Kidney (tissue), 14 donors: ENCODE measurements around the gene SYK. TPM values are rescaled to one million over a fixed set of nuclear protein-coding genes. Genes with fewer than 3 reads are reported as not detected.

ENCODE experiments used
- DNase-seq, 5 donors: peaks; one replicate each; pipeline ENCODE4 v3.0.0-alpha.2; 2013 to 2020
- FAIRE-seq: peaks from 2 replicates; lab custom pipeline; 2012; peaks lifted over from hg19 to GRCh38; lab: Jason Lieb, UNC
- H3K27ac ChIP-seq, 2 donors: one replicate each; pipeline ENCODE4 v1.7.0; 2013; ENCODE audit warnings: low read depth in 2 of 2, low read length in 2 of 2, inconsistent platforms in 1 of 2
- H3K27me3 ChIP-seq: one replicate; pipeline ENCODE4 v1.7.1; 2013; ENCODE audit warnings: low read length, inconsistent platforms; ENCODE audit not compliant: control insufficient read depth, insufficient read depth
- H3K36me3 ChIP-seq, 3 donors: one replicate each; pipeline versions ENCODE4 v1.7.0 to v1.7.1; 2013; ENCODE audit warnings: low read length in 3 of 3, control low read depth in 1 of 3, inconsistent platforms in 1 of 3; ENCODE audit not compliant: insufficient read depth in 3 of 3, control insufficient read depth in 2 of 3
- H3K4me1 ChIP-seq, 3 donors: one replicate each; pipeline versions ENCODE4 v1.7.0 to v1.7.1; 2013; ENCODE audit warnings: low read length in 3 of 3, inconsistent platforms in 1 of 3, low read depth in 1 of 3; ENCODE audit not compliant: control insufficient read depth in 2 of 3, insufficient read depth in 2 of 3
- H3K4me3 ChIP-seq, 3 donors: one replicate each; pipeline versions ENCODE4 v1.7.0 to v1.8.1; 2013; ENCODE audit warnings: low read length in 3 of 3, control low read depth in 1 of 3, inconsistent platforms in 1 of 3
- H3K9ac ChIP-seq, 3 donors: one replicate each; pipeline versions ENCODE4 v1.7.0 to v1.7.1; 2013; ENCODE audit warnings: low read length in 3 of 3, control low read depth in 1 of 3, inconsistent platforms in 1 of 3
- H3K9me3 ChIP-seq, 3 donors: one replicate each; pipeline versions ENCODE4 v1.7.0 to v1.7.1; 2013; ENCODE audit warnings: low read length in 3 of 3, control low read depth in 1 of 3, inconsistent platforms in 1 of 3; ENCODE audit not compliant: control insufficient read depth in 2 of 3, insufficient read depth in 1 of 3
- CTCF ChIP-seq: IDR thresholded peaks from 3 replicates; pipeline ENCODE4 v1.5.1; 2012; ENCODE audit warnings: mild to moderate bottlenecking, moderate library complexity, borderline replicate concordance; ENCODE audit not compliant: insufficient read depth; ENCODE audit errors: extremely low read depth
- intact Hi-C: fragments of 100-400 bp; cut with DNase I; formaldehyde crosslinking; loops from one replicate; pipeline ENCODE4 v1.11.1; 2022
- polyA plus RNA-seq: library from polyadenylated mRNA; stranded (reverse); fragments of 350-450 nt; fragmentation: Illumina TruSeq; extraction: RNeasy Lipid Tissue Mini Kit (QIAGEN cat#74804); gene quantifications from one replicate; pipeline ENCODE4 v1.2.3, GENCODE V29; 2014; ENCODE audit warnings: low read depth, low replicate concordance; ENCODE audit not compliant: insufficient read depth
- total RNA-seq: library from RNA; stranded (reverse); fragmentation: NEBNext Ultra II Directional; extraction: Animal tissue kit (Norgen Biotek cat#: 25700); gene quantifications from one replicate; pipeline ENCODE4 v1.2.1, GENCODE V29; 2021
- donor health status: control.
- donor health status: control.
- donor health status: control.
- donor health status: control.
- donor health status: control.
- donor health status: DM: yes; HTN: yes; CAD: no.
- donor health status: Normal renal cell carcinoma (clear cell type).

Gene SYK
- total and polyA plus RNA-seq, 2 donors from 2014 or later: 13.3 to 52.2 TPM

- DNase-seq (peak in 3 of 5 donors; percentile 45 to 94 (median 50)), FAIRE-seq (no peak)
- no peaks in the 10 kb centered on the region for H3K36me3 ChIP-seq
- peaks cover 0 to 3% (median 0%) of the 10 kb centered on the region in 3 donors for H3K4me1 ChIP-seq
- H3K27ac ChIP-seq: no peak overlapping the region
- TF ChIP-seq CTCF: no peak
- H3K9ac ChIP-seq: no peak overlapping the region
- no peaks in the 10 kb centered on the region for H3K9me3 ChIP-seq
- intact Hi-C loops: no loop called here
- no peaks in the 10 kb centered on the region for H3K27me3 ChIP-seq
- H3K4me3 ChIP-seq: no peak overlapping the region
These were observed 103.3 kb downstream of the SYK start for GRCh38 chr9:90904706-90905478.

GRCh38 chr9:90905822-90906221 lies 104.2 kb downstream of the SYK start:
- H3K4me1 ChIP-seq: peaks cover 0 to 3% (median 0%) of the 10 kb centered on the region in 3 donors
- no peaks in the 10 kb centered on the region for H3K36me3 ChIP-seq
- H3K9ac ChIP-seq: no peak overlapping the region
- intact Hi-C loops: no loop called here
- H3K27me3 ChIP-seq: no peaks in the 10 kb centered on the region
- no peaks in the 10 kb centered on the region for H3K9me3 ChIP-seq
- no peak for DNase-seq
- no peak overlapping the region for H3K4me3 ChIP-seq
- no peak for FAIRE-seq
- TF ChIP-seq CTCF: no peak
- H3K27ac ChIP-seq: no peak overlapping the region

GRCh38 chr9:90906316-90907055 lies 104.9 kb downstream of the SYK start:
- Histone ChIP-seq H3K9me3 (no peaks in the 10 kb centered on the region), H3K4me3 (no peak overlapping the region), H3K27me3 (no peaks in the 10 kb centered on the region), H3K27ac (no peak overlapping the region), H3K36me3 (no peaks in the 10 kb centered on the region), H3K4me1 (peaks cover 0 to 3% (median 0%) of the 10 kb centered on the region in 3 donors), H3K9ac (no peak overlapping the region)
- no peak for FAIRE-seq
- intact Hi-C loops: no loop called here
- TF ChIP-seq CTCF: no peak
- DNase-seq: no peak
